ENCODE measurements around the gene ALK.

The ALK gene

GRCh38 chr2:29509878-29510277, 411.5 kb downstream of the ALK start:
- in situ Hi-C loops (cut with MboI; ENCODE audit: low sequenced_read_pairs) = no loop called here

GRCh38 chr2:29509397-29509796, 412.0 kb downstream of the ALK start:
- in situ Hi-C loops (cut with MboI; ENCODE audit: low sequenced_read_pairs) = no loop called here

GRCh38 chr2:29504746-29505145, 416.6 kb downstream of the ALK start:
- in situ Hi-C loops (cut with MboI; ENCODE audit: low sequenced_read_pairs) = no loop called here

- in situ Hi-C loops (cut with MboI; ENCODE audit: low sequenced_read_pairs) = no loop called here
Measured at GRCh38 chr2:29502460-29502911, 418.9 kb downstream of the ALK start.

GRCh38 chr2:29497375-29497774, 424.0 kb downstream of the ALK start:
- in situ Hi-C loops (cut with MboI; ENCODE audit: low sequenced_read_pairs) = no loop called here

- in situ Hi-C loops (cut with MboI; ENCODE audit: low sequenced_read_pairs) = no loop called here
Measured at GRCh38 chr2:29496198-29496597, 425.2 kb downstream of the ALK start.

GRCh38 chr2:29495536-29496060, 425.8 kb downstream of the ALK start:
- in situ Hi-C loops (cut with MboI; ENCODE audit: low sequenced_read_pairs) = no loop called here

GRCh38 chr2:29495068-29495467, 426.3 kb downstream of the ALK start:
- in situ Hi-C loops (cut with MboI; ENCODE audit: low sequenced_read_pairs) = no loop called here

GRCh38 chr2:29492701-29493100, 428.7 kb downstream of the ALK start:
- in situ Hi-C loops (cut with MboI; ENCODE audit: low sequenced_read_pairs) = no loop called here

- in situ Hi-C loops (cut with MboI; ENCODE audit: low sequenced_read_pairs) = no loop called here
Measured at GRCh38 chr2:29490045-29490444, 431.3 kb downstream of the ALK start.

GRCh38 chr2:29489568-29489967, 431.8 kb downstream of the ALK start:
- in situ Hi-C loops (cut with MboI; ENCODE audit: low sequenced_read_pairs) = no loop called here

GRCh38 chr2:29487967-29488555, 433.3 kb downstream of the ALK start:
- in situ Hi-C loops (cut with MboI; ENCODE audit: low sequenced_read_pairs) = no loop called here

GRCh38 chr2:29485631-29486030, 435.8 kb downstream of the ALK start:
- in situ Hi-C loops (cut with MboI; ENCODE audit: low sequenced_read_pairs) = no loop called here

- in situ Hi-C loops (cut with MboI; ENCODE audit: low sequenced_read_pairs) = no loop called here
Measured at GRCh38 chr2:29485117-29485516, 436.3 kb downstream of the ALK start.

GRCh38 chr2:29482867-29483266, 438.5 kb downstream of the ALK start:
- in situ Hi-C loops (cut with MboI; ENCODE audit: low sequenced_read_pairs) = no loop called here

- in situ Hi-C loops (cut with MboI; ENCODE audit: low sequenced_read_pairs) = no loop called here
Measured at GRCh38 chr2:29482348-29482747, 439.0 kb downstream of the ALK start.

- in situ Hi-C loops (cut with MboI; ENCODE audit: low sequenced_read_pairs) = no loop called here
Measured at GRCh38 chr2:29481313-29481712, 440.1 kb downstream of the ALK start.

GRCh38 chr2:29480426-29480825, 441.0 kb downstream of the ALK start:
- in situ Hi-C loops (cut with MboI; ENCODE audit: low sequenced_read_pairs) = no loop called here

GRCh38 chr2:29479401-29479800, 442.0 kb downstream of the ALK start:
- in situ Hi-C loops (cut with MboI; ENCODE audit: low sequenced_read_pairs) = no loop called here

- in situ Hi-C loops (cut with MboI; ENCODE audit: low sequenced_read_pairs) = no loop called here
Measured at GRCh38 chr2:29478641-29479040, 442.7 kb downstream of the ALK start.

- in situ Hi-C loops (cut with MboI; ENCODE audit: low sequenced_read_pairs) = no loop called here
Measured at GRCh38 chr2:29477186-29477585, 444.2 kb downstream of the ALK start.

- in situ Hi-C loops (cut with MboI; ENCODE audit: low sequenced_read_pairs) = no loop called here
Measured at GRCh38 chr2:29475499-29475898, 445.9 kb downstream of the ALK start.

- in situ Hi-C loops (cut with MboI; ENCODE audit: low sequenced_read_pairs) = no loop called here
Measured at GRCh38 chr2:29469961-29470360, 451.4 kb downstream of the ALK start.
